ENCODE results near the gene SKA1. TPM values are rescaled to one million over a fixed set of nuclear protein-coding genes. Genes with fewer than 3 reads are reported as not detected.

Gene SKA1
- total RNA-seq, 1 donor from 2014 or later: not detected

DNA sequence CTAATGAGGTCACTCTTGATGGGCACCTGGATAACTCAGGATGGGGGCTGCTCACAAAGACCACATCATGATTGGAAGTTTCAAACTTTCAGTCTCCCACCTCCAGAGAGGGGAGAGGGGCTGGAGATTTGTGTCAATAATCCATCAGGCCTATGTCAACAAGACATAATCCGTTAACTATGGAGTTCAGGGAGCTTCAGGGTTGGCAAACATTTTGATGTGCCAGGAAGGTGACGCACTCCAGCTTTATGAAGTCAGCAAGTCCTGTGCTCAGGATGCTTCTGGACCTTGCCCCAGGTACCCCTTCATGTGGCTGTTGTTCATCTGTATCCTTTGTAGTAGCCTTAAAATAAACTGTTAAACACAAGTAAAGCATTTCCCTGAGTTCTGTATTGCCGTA lies 19.0 kb downstream of the SKA1 start:
- Histone ChIP-seq H3K27ac (no peak overlapping the region), H3K36me3 (no peaks in the 10 kb centered on the region), H3K4me3 (no peak overlapping the region), H3K4me1 (no peaks in the 10 kb centered on the region), H3K9me3 (no peaks in the 10 kb centered on the region), H3K27me3 (no peaks in the 10 kb centered on the region)
- DNase-seq (ENCODE audit: low spot score in 2 of 2): no peak
- intact Hi-C loops (cut with DNase I): no loop called here
- TF ChIP-seq, protein P1, sequence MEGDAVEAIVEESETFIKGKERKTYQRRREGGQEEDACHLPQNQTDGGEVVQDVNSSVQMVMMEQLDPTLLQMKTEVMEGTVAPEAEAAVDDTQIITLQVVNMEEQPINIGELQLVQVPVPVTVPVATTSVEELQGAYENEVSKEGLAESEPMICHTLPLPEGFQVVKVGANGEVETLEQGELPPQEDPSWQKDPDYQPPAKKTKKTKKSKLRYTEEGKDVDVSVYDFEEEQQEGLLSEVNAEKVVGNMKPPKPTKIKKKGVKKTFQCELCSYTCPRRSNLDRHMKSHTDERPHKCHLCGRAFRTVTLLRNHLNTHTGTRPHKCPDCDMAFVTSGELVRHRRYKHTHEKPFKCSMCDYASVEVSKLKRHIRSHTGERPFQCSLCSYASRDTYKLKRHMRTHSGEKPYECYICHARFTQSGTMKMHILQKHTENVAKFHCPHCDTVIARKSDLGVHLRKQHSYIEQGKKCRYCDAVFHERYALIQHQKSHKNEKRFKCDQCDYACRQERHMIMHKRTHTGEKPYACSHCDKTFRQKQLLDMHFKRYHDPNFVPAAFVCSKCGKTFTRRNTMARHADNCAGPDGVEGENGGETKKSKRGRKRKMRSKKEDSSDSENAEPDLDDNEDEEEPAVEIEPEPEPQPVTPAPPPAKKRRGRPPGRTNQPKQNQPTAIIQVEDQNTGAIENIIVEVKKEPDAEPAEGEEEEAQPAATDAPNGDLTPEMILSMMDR (IDR thresholded peaks at IDR 0.05): no peak

DNA sequence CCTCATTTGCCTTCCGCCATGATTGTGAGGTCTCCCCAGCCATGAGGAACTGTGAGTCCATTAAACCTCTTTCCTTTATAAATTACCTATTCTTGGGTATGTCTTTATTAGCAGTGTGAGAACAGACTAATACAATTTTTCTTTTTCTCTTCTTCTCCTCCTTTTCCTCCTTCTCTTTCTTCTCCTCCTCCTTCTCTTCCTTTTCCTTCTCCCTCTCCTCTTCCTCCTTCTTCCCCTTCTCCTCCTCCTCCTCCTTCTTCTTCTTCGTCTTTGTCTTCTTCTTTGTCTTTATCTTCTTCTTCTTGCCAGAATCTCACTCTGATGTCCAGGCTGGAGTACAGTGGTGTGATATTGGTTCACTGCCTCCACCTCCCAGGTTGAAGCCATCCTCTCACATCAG lies 20.2 kb downstream of the SKA1 start:
- H3K4me3 ChIP-seq: no peak overlapping the region
- intact Hi-C loops (cut with DNase I): no loop called here
- H3K9me3 ChIP-seq: no peaks in the 10 kb centered on the region
- no peak for DNase-seq (ENCODE audit: low spot score in 2 of 2)
- no peaks in the 10 kb centered on the region for H3K4me1 ChIP-seq
- TF ChIP-seq, protein P1 (IDR thresholded peaks at IDR 0.05): no peak
- H3K36me3 ChIP-seq: no peaks in the 10 kb centered on the region
- no peaks in the 10 kb centered on the region for H3K27me3 ChIP-seq
- H3K27ac ChIP-seq: no peak overlapping the region

DNA sequence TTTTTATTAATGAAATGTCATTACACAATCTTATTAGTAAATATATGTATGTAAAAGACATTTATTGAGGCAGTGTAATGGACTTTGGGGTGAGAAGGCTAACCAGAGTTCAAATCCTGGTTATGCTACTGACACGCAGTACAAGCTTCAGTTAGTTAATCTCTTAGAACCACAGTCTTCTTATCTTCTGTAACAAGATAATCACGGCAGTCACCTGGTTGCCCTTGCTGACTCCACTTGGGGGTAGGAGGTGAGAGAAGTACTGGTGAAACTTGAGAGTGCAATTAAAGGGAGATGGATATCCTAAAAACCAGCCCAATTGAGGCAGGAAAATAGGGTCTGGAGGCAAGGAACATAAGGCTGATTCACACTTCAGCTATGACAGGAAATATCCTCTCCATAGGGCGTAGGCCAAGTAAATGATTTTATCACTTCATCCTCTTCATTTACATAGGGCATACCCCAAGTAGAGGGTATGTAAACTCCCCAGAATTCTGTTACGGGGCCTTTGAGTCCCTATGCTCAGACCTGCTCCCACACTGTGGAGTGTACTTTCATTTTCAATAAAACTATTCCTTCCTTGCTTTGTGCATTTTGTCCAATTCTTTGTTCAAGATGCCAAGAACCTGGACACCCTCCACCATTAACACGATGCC lies 21.3 kb downstream of the SKA1 start:
- H3K27ac ChIP-seq: no peak overlapping the region
- no peaks in the 10 kb centered on the region for H3K4me1 ChIP-seq
- TF ChIP-seq, protein P1 (IDR thresholded peaks at IDR 0.05): no peak
- no peaks in the 10 kb centered on the region for H3K36me3 ChIP-seq
- H3K9me3 ChIP-seq: no peaks in the 10 kb centered on the region
- no peak for DNase-seq (ENCODE audit: low spot score in 2 of 2)
- no peak overlapping the region for H3K4me3 ChIP-seq
- no peaks in the 10 kb centered on the region for H3K27me3 ChIP-seq
- intact Hi-C loops (cut with DNase I): no loop called here

DNA sequence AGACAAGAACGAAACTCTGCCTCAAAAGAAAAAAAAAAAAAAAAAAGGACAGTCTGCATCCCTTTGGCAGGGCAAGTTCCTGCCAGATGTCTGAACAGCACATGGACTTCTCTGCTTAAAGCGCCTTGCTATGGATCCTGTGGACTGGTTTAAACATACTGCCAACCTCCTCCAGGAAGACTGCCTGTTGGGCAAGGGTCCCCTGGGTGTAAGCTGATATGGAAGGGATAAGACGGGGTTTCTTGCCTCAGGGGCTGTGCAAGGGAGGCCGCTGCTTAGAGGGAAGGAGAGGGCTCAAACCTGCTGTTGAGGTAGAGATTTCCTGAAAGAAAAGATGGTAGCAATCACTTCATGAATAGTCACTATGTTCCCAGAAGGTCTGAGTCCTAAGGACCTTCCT lies 22.2 kb downstream of the SKA1 start:
- H3K4me1 ChIP-seq: no peaks in the 10 kb centered on the region
- no peak overlapping the region for H3K27ac ChIP-seq
- intact Hi-C loops (cut with DNase I): no loop called here
- no peaks in the 10 kb centered on the region for H3K9me3 ChIP-seq
- TF ChIP-seq, protein P1 (IDR thresholded peaks at IDR 0.05): no peak
- H3K36me3 ChIP-seq: no peaks in the 10 kb centered on the region
- no peak overlapping the region for H3K4me3 ChIP-seq
- no peaks in the 10 kb centered on the region for H3K27me3 ChIP-seq
- no peak for DNase-seq (ENCODE audit: low spot score in 2 of 2)

DNA sequence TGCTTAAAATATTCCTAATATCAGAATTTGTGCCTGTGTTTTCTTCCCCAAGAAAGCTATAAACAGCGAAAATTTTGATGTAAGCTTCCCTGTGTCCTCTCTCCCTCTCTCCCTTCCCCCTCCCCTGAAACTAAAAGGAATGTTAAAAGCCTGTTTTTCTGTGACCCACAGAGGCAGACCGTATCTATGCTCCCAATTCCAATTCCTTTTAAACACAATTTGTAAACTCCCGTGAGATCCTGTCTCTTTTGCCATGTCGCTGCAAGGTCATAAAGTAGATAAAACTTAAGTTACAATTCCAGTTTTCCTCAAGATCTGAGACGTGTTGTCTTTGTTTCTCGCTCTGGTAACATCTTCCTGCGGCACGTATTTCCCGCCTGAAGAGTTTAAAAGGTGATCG lies 23.3 kb downstream of the SKA1 start:
- H3K27me3 ChIP-seq: no peaks in the 10 kb centered on the region
- no peaks in the 10 kb centered on the region for H3K4me1 ChIP-seq
- no peak overlapping the region for H3K27ac ChIP-seq
- H3K4me3 ChIP-seq: no peak overlapping the region
- no peaks in the 10 kb centered on the region for H3K36me3 ChIP-seq
- DNase-seq (ENCODE audit: low spot score in 2 of 2): no peak
- H3K9me3 ChIP-seq: no peaks in the 10 kb centered on the region
- intact Hi-C loops (cut with DNase I): no loop called here
- TF ChIP-seq, protein P1 (IDR thresholded peaks at IDR 0.05): no peak

DNA sequence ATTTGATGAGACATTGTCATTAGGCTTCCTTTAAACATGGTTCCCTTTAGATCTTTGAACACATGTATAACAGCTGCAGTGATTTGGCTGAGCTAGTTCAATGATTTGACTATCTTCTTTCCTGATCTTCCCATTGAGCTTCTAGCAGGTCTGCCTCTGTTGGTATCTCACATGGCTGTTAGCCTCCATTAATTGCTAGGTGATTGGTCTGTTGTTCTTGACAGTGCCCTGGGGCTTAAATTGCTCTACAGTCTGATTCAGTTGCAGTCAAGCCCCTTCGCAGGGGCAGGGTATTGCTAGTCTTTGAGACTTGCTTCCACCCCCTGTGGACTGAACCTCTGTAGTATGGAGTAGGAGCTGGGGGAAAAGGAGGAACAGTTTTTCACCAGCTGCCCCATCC lies 24.1 kb downstream of the SKA1 start:
- Histone ChIP-seq H3K9me3 (no peaks in the 10 kb centered on the region), H3K36me3 (no peaks in the 10 kb centered on the region), H3K27ac (no peak overlapping the region), H3K4me3 (no peak overlapping the region), H3K4me1 (no peaks in the 10 kb centered on the region), H3K27me3 (no peaks in the 10 kb centered on the region)
- TF ChIP-seq, protein P1 (IDR thresholded peaks at IDR 0.05): no peak
- no peak for DNase-seq (ENCODE audit: low spot score in 2 of 2)
- intact Hi-C loops (cut with DNase I): no loop called here

Data from ascending aorta (tissue), 2 donors.